Measurements from ENCODE around the gene NCF2.
A peak's percentile ranks its signal among the peaks of the same experiment; 100 is the strongest.

The NCF2 gene

GRCh38 chr1:183600136-183600535 is 9.9 kb upstream of the NCF2 start:
- DNase-seq (ENCODE audit: low read depth, low spot score), result peak; percentile 47
- no peak for TF ChIP-seq CTCF (IDR thresholded peaks at IDR 0.05; ENCODE audit: insufficient read depth, low read length, missing control alignments)
- H3K4me3 ChIP-seq (ENCODE audit: low read depth, low read length), result no peak overlapping the region
- ChIA-PET POLR2A (no interaction called here), CTCF (interaction anchor here (1.0 kb wide), 3 partner anchors 10 to 20 kb away, joined by 3 to 4 read pairs (median 4); no protein-coding TSS in a partner anchor)

- H3K4me3 ChIP-seq (ENCODE audit: low read depth, low read length), result no peak overlapping the region
- no peak for DNase-seq (ENCODE audit: low read depth, low spot score)
- no peak for TF ChIP-seq CTCF (IDR thresholded peaks at IDR 0.05; ENCODE audit: insufficient read depth, low read length, missing control alignments)
- POLR2A ChIA-PET, result no interaction called here
- CTCF ChIA-PET, result interaction anchor here (1.0 to 3.0 kb wide), 3 partner anchors 10 to 21 kb away, joined by 3 to 18 read pairs (median 3); no protein-coding TSS in a partner anchor
Measured at GRCh38 chr1:183598386-183598785, 8.1 kb upstream of the NCF2 start.

- ChIA-PET POLR2A (no interaction called here), CTCF (interaction anchor here (1.4 to 3.0 kb wide), 2 partner anchors 10 to 20 kb away, joined by 3 to 18 read pairs; no protein-coding TSS in a partner anchor)
Measured at GRCh38 chr1:183597656-183598347, 7.5 kb upstream of the NCF2 start.

GRCh38 chr1:183596500-183596899 is 6.2 kb upstream of the NCF2 start:
- no peak for DNase-seq (ENCODE audit: low read depth, low spot score)
- POLR2A ChIA-PET, result no interaction called here
- CTCF ChIA-PET, result interaction anchor here (0.8 to 3.0 kb wide), 2 partner anchors 8 to 12 kb away, joined by 3 to 18 read pairs; no protein-coding TSS in a partner anchor
- TF ChIP-seq CTCF (IDR thresholded peaks at IDR 0.05; ENCODE audit: insufficient read depth, low read length, missing control alignments), result no peak
- no peak overlapping the region for H3K4me3 ChIP-seq (ENCODE audit: low read depth, low read length)

More at GRCh38 chr1:183597656-183598347, 7.5 kb upstream of the NCF2 start:
- no peak for TF ChIP-seq CTCF (IDR thresholded peaks at IDR 0.05; ENCODE audit: insufficient read depth, low read length, missing control alignments)
- no peak overlapping the region for H3K4me3 ChIP-seq (ENCODE audit: low read depth, low read length)
- DNase-seq (ENCODE audit: low read depth, low spot score), result no peak

- H3K4me3 ChIP-seq (ENCODE audit: low read depth, low read length), result no peak overlapping the region
- no peak for TF ChIP-seq CTCF (IDR thresholded peaks at IDR 0.05; ENCODE audit: insufficient read depth, low read length, missing control alignments)
- ChIA-PET POLR2A (no interaction called here), CTCF (interaction anchor here (1.3 kb wide), 1 partner anchor 16 kb away, joined by 4 read pairs; no protein-coding TSS in a partner anchor)
- DNase-seq (ENCODE audit: low read depth, low spot score), result no peak
Measured at GRCh38 chr1:183595537-183595936, 5.3 kb upstream of the NCF2 start.

- ChIA-PET CTCF (no interaction called here), POLR2A (no interaction called here)
- no peak for DNase-seq (ENCODE audit: low read depth, low spot score)
- no peak for TF ChIP-seq CTCF (IDR thresholded peaks at IDR 0.05; ENCODE audit: insufficient read depth, low read length, missing control alignments)
- no peak overlapping the region for H3K4me3 ChIP-seq (ENCODE audit: low read depth, low read length)
Measured at GRCh38 chr1:183593356-183593755, 3.1 kb upstream of the NCF2 start.

Data from AG04449 (cell line).